ENCODE data around the gene MRPL22.
A peak's percentile ranks its signal among the peaks of the same experiment; 100 is the strongest.
"Not testable (repeated sequence)": the region's sequence is repeated elsewhere in the genome, so short reads cannot be mapped to it uniquely, and the experiment has no call there.

Gene MRPL22

GRCh38 chr5:154943527-154943926 is 2.7 kb downstream of the MRPL22 start:
- DNase-seq, result no peak

- no peak for DNase-seq
These were observed 3.8 kb downstream of the MRPL22 start for GRCh38 chr5:154944716-154945115.

GRCh38 chr5:154945695-154946301 is 4.9 kb downstream of the MRPL22 start:
- peak; percentile 12 to 45 for DNase-seq

- DNase-seq, result no peak
These were observed 6.9 kb downstream of the MRPL22 start for GRCh38 chr5:154947778-154948177.

- no peak for DNase-seq
These were observed 7.4 kb downstream of the MRPL22 start for GRCh38 chr5:154948313-154948712.

GRCh38 chr5:154949781-154950180 is 8.9 kb downstream of the MRPL22 start:
- no peak for DNase-seq

GRCh38 chr5:154956712-154957111 is 15.8 kb downstream of the MRPL22 start:
- no peak for DNase-seq

GRCh38 chr5:154962494-154962893 is 21.6 kb downstream of the MRPL22 start:
- DNase-seq, result no peak

GRCh38 chr5:154966081-154966841 is 25.4 kb downstream of the MRPL22 start:
- DNase-seq, result no peak

- DNase-seq, result no peak
These were observed 26.0 kb downstream of the MRPL22 start for GRCh38 chr5:154966874-154967273.

- DNase-seq, result peak in 1 of 2 donors; percentile 41
These were observed 26.6 kb downstream of the MRPL22 start for GRCh38 chr5:154967421-154968024.

GRCh38 chr5:154968953-154969352 is 28.1 kb downstream of the MRPL22 start:
- no peak for DNase-seq

- DNase-seq, result no peak
These were observed 29.9 kb downstream of the MRPL22 start for GRCh38 chr5:154970759-154971158.

GRCh38 chr5:154971501-154971900 is 30.6 kb downstream of the MRPL22 start:
- no peak for DNase-seq

GRCh38 chr5:154972476-154973080 is 31.7 kb downstream of the MRPL22 start:
- peak in 1 of 2 donors; percentile 12 for DNase-seq

- DNase-seq, result not testable (repeated sequence)
These were observed 35.2 kb downstream of the MRPL22 start for GRCh38 chr5:154976082-154976481.

GRCh38 chr5:154977409-154977808 is 36.5 kb downstream of the MRPL22 start:
- DNase-seq, result peak; percentile 5 to 10

GRCh38 chr5:154978294-154978693 is 37.4 kb downstream of the MRPL22 start:
- not testable (repeated sequence) for DNase-seq

GRCh38 chr5:154984946-154985516 is 44.2 kb downstream of the MRPL22 start:
- DNase-seq, result no peak

GRCh38 chr5:154986151-154986550 is 45.3 kb downstream of the MRPL22 start:
- no peak for DNase-seq

GRCh38 chr5:154989626-154990025 is 48.8 kb downstream of the MRPL22 start:
- DNase-seq, result no peak

GRCh38 chr5:154993461-154993860 is 52.6 kb downstream of the MRPL22 start:
- DNase-seq, result no peak

GRCh38 chr5:154995679-154996078 is 54.8 kb downstream of the MRPL22 start:
- no peak for DNase-seq

Data from inflammatory macrophage treated with lipopolysaccharide for 1 hour (primary cell).